Measurements from ENCODE around the gene ARPP21. TPM values are rescaled to one million over a fixed set of nuclear protein-coding genes. Genes with fewer than 3 reads are reported as not detected.
"Not testable (repeated sequence)": the region's sequence is repeated elsewhere in the genome, so short reads cannot be mapped to it uniquely, and the experiment has no call there.

Gene ARPP21
- total RNA-seq, 1 donor from 2014 or later, result 54.3 TPM

DNA sequence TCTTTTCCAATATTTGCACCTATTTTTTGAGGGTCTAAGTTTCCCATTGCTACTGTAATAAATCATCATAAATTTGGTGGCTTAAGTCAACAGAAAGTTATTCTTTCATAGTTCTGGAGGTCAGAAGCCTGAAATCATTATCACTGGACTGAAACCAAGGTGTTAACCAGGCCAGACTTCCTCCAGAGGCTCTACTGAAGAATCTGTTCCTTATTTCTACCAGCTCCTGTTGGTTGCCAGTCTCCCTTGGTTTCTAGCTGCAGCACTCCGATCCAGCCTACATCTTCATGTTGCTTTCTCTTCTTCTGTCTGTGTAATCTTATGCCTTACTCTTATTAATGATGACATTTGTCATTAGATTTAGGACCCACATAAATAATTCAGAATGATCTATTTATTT, 22.0 kb upstream of the ARPP21 start:
- H3K9ac ChIP-seq (ENCODE audit: low read depth in 1 of 3, low read length in 3 of 3), result no peak overlapping the region
- H3K27ac ChIP-seq (ENCODE audit: low read depth, low read length), result no peak overlapping the region
- no peaks in the 10 kb centered on the region for H3K4me1 ChIP-seq (ENCODE audit: control insufficient read depth in 3 of 3, insufficient read depth in 3 of 3, low read length in 3 of 3)

DNA sequence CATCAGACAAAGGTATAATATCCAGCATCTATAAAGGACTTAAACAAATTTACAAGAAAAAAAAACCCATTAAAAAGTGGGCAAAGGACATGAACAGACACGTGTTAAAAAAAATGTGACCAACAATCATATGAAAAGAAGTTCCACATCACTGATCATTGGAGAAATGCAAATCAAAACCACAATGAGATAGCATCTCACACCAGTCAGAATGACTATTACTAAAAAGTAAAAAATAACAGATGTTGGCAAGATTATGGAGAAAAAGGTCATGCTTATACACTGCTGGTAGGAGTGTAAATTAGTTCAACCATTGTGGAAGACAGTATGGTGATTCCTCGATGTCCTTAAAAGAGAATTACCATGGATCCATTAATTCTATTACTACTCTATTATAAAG, 19.1 kb upstream of the ARPP21 start:
- H3K27ac ChIP-seq (ENCODE audit: low read depth, low read length); H3K4me1 ChIP-seq (ENCODE audit: control insufficient read depth in 3 of 3, insufficient read depth in 3 of 3, low read length in 3 of 3); H3K27me3 ChIP-seq (ENCODE audit: control insufficient read depth in 3 of 3, insufficient read depth in 3 of 3, low read length in 3 of 3); H3K9ac ChIP-seq (ENCODE audit: low read depth in 1 of 3, low read length in 3 of 3); H3K4me3 ChIP-seq (ENCODE audit: low read length in 3 of 3); H3K9me3 ChIP-seq (ENCODE audit: control insufficient read depth in 3 of 3, low read length in 3 of 3); H3K36me3 ChIP-seq (ENCODE audit: control insufficient read depth in 3 of 3, insufficient read depth in 3 of 3, low read length in 3 of 3): not testable (repeated sequence)

More for the DNA sequence above, 22.0 kb upstream of the ARPP21 start:
- Histone ChIP-seq H3K36me3 (ENCODE audit: control insufficient read depth in 3 of 3, insufficient read depth in 3 of 3, low read length in 3 of 3) (no peaks in the 10 kb centered on the region), H3K4me3 (ENCODE audit: low read length in 3 of 3) (no peak overlapping the region), H3K27me3 (ENCODE audit: control insufficient read depth in 3 of 3, insufficient read depth in 3 of 3, low read length in 3 of 3) (no peaks in the 10 kb centered on the region), H3K9me3 (ENCODE audit: control insufficient read depth in 3 of 3, low read length in 3 of 3) (no peaks in the 10 kb centered on the region)

- no peaks in the 10 kb centered on the region for H3K4me1 ChIP-seq (ENCODE audit: control insufficient read depth in 3 of 3, insufficient read depth in 3 of 3, low read length in 3 of 3)
- H3K27me3 ChIP-seq (ENCODE audit: control insufficient read depth in 3 of 3, insufficient read depth in 3 of 3, low read length in 3 of 3), result no peaks in the 10 kb centered on the region
- no peaks in the 10 kb centered on the region for H3K9me3 ChIP-seq (ENCODE audit: control insufficient read depth in 3 of 3, low read length in 3 of 3)
- no peak overlapping the region for H3K4me3 ChIP-seq (ENCODE audit: low read length in 3 of 3)
- H3K9ac ChIP-seq (ENCODE audit: low read depth in 1 of 3, low read length in 3 of 3), result no peak overlapping the region
- H3K27ac ChIP-seq (ENCODE audit: low read depth, low read length), result no peak overlapping the region
- no peaks in the 10 kb centered on the region for H3K36me3 ChIP-seq (ENCODE audit: control insufficient read depth in 3 of 3, insufficient read depth in 3 of 3, low read length in 3 of 3)
Observed at GRCh38 chr3:35624698-35625097, 14.6 kb upstream of the ARPP21 start.

DNA sequence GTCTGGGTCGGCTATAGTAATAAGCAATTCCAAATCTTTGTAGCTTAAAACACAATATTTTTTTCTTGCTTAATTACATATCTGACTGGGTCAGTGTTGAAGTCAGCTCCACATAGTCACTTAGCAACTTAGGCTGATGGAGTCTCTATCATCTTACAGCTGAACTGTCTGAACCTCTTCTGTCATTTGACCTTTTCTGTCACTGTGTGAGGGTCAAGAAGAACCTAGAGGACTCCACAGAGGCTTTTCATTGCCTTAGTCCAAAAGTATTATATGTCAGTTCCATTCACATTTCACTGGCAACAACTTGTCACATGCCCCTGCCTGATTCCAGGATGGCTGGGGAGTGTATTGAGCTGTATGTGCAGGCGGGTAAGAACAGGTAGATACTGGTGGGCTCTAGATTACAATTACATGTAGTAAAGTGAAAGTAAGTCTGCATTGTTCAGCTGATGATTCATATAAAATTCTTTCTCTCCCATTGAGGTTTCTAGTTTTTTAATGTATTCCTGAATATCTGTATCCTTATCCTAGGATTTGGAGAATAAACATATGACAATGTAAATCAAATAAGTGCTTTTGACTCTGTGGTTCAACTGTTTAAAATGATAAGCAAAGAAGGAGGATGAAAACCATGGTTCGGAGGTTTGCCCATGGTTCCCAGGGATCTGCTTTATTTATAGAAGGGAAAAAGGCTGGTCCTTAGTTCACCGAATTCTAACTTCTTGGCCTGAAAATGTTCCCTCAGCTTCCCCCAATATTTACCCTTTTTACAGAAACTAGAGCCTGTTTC, 5.8 kb upstream of the ARPP21 start:
- Histone ChIP-seq H3K9me3 (ENCODE audit: control insufficient read depth in 3 of 3, low read length in 3 of 3) (no peaks in the 10 kb centered on the region), H3K9ac (ENCODE audit: low read depth in 1 of 3, low read length in 3 of 3) (no peak overlapping the region), H3K27ac (ENCODE audit: low read depth, low read length) (no peak overlapping the region), H3K4me3 (ENCODE audit: low read length in 3 of 3) (no peak overlapping the region), H3K27me3 (ENCODE audit: control insufficient read depth in 3 of 3, insufficient read depth in 3 of 3, low read length in 3 of 3) (no peaks in the 10 kb centered on the region), H3K36me3 (ENCODE audit: control insufficient read depth in 3 of 3, insufficient read depth in 3 of 3, low read length in 3 of 3) (no peaks in the 10 kb centered on the region), H3K4me1 (ENCODE audit: control insufficient read depth in 3 of 3, insufficient read depth in 3 of 3, low read length in 3 of 3) (peaks cover 0 to 7% (median 4%) of the 10 kb centered on the region in 3 donors)

DNA sequence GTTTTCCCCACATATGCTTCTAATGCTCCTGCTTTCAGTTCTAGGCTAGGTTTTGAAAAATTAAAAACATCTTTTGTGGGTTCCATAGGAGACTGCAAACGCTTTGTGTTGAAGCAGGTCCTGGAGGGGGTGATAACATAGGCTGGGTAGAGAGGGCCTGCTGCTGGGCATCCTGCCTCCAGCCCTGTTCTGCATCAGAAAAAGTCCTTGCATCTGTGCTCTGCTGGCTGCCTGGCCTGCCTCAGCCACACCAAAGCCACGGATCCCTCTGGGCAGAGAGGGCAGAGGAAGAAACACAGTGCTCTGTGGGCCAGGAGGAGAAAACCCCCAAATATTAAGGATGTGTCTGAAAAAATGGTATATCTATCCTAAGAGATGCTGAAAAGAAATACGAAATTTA, 3.9 kb upstream of the ARPP21 start:
- H3K9ac ChIP-seq (ENCODE audit: low read depth in 1 of 3, low read length in 3 of 3), result no peak overlapping the region
- no peak overlapping the region for H3K4me3 ChIP-seq (ENCODE audit: low read length in 3 of 3)
- no peaks in the 10 kb centered on the region for H3K36me3 ChIP-seq (ENCODE audit: control insufficient read depth in 3 of 3, insufficient read depth in 3 of 3, low read length in 3 of 3)
- H3K27ac ChIP-seq (ENCODE audit: low read depth, low read length), result no peak overlapping the region
- H3K4me1 ChIP-seq (ENCODE audit: control insufficient read depth in 3 of 3, insufficient read depth in 3 of 3, low read length in 3 of 3), result peaks cover 0 to 12% (median 6%) of the 10 kb centered on the region in 3 donors
- no peaks in the 10 kb centered on the region for H3K9me3 ChIP-seq (ENCODE audit: control insufficient read depth in 3 of 3, low read length in 3 of 3)
- peaks cover 0 to 6% (median 2%) of the 10 kb centered on the region in 3 donors for H3K27me3 ChIP-seq (ENCODE audit: control insufficient read depth in 3 of 3, insufficient read depth in 3 of 3, low read length in 3 of 3)

- no peak overlapping the region for H3K9ac ChIP-seq (ENCODE audit: low read depth in 1 of 3, low read length in 3 of 3)
- peaks cover 0 to 6% (median 2%) of the 10 kb centered on the region in 3 donors for H3K27me3 ChIP-seq (ENCODE audit: control insufficient read depth in 3 of 3, insufficient read depth in 3 of 3, low read length in 3 of 3)
- H3K4me3 ChIP-seq (ENCODE audit: low read length in 3 of 3), result no peak overlapping the region
- H3K27ac ChIP-seq (ENCODE audit: low read depth, low read length), result no peak overlapping the region
- H3K4me1 ChIP-seq (ENCODE audit: control insufficient read depth in 3 of 3, insufficient read depth in 3 of 3, low read length in 3 of 3), result peaks cover 0 to 12% (median 6%) of the 10 kb centered on the region in 3 donors
- H3K9me3 ChIP-seq (ENCODE audit: control insufficient read depth in 3 of 3, low read length in 3 of 3), result no peaks in the 10 kb centered on the region
- no peaks in the 10 kb centered on the region for H3K36me3 ChIP-seq (ENCODE audit: control insufficient read depth in 3 of 3, insufficient read depth in 3 of 3, low read length in 3 of 3)
Observed at GRCh38 chr3:35635926-35636683, 3.2 kb upstream of the ARPP21 start.

DNA sequence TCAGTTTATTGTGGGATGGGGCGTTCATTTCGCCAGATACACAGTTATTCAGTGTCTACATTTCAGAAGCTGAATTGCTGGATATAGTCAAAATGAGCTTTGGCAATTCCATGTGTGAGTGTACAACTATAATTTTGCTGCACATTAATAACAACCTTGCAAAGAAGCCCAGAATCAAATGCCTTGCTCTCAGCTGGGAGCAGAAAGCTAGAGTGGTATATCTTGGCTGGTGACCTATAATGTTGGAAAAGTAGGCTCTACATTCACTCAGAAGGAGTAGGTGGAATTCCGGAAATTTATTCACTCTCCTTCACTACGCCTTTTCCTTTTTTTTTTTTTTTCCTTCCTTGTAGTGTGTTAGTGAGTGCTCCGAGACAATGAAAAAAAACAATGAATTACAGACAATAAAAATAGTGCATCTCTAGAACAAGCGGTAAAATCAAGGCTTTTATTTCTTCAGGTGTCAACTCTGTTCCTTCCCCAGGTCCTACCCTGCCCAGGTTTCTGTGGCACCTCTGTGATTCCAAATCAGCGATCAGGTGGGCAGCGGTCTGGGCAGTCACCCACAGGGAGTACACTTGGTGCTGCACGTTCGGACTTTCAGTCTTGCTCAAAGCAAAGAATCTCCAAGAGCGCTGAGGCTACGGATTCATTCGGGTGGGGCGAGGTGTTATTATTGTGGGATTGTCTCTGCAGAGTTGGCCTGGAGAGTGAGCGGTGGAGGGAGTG, 910 bp upstream of the ARPP21 start:
- H3K9me3 ChIP-seq (ENCODE audit: control insufficient read depth in 3 of 3, low read length in 3 of 3), result no peaks in the 10 kb centered on the region
- H3K9ac ChIP-seq (ENCODE audit: low read depth in 1 of 3, low read length in 3 of 3), result peak overlapping the region; percentile 26 to 95 (median 87)
- peaks cover 0 to 6% (median 2%) of the 10 kb centered on the region in 3 donors for H3K27me3 ChIP-seq (ENCODE audit: control insufficient read depth in 3 of 3, insufficient read depth in 3 of 3, low read length in 3 of 3)
- H3K4me1 ChIP-seq (ENCODE audit: control insufficient read depth in 3 of 3, insufficient read depth in 3 of 3, low read length in 3 of 3), result peaks cover 0 to 7% (median 6%) of the 10 kb centered on the region in 3 donors
- H3K27ac ChIP-seq (ENCODE audit: low read depth, low read length), result peak overlapping the region; percentile 91
- peak overlapping the region; percentile 49 to 94 (median 87) for H3K4me3 ChIP-seq (ENCODE audit: low read length in 3 of 3)
- no peaks in the 10 kb centered on the region for H3K36me3 ChIP-seq (ENCODE audit: control insufficient read depth in 3 of 3, insufficient read depth in 3 of 3, low read length in 3 of 3)

DNA sequence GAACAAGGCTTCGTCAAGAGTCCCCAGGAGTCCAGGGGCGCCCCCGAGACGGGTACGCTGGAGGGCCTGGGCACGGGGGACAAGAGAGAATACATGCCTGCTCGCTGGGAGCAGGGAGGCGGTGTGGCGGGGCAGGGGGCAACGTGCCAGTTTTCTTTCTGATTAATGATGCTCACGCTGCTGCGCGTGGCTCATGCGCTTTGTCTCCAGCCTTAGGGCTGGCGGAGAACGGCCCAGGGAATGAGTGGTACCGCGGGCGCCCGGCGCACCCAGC, 408 bp upstream of the ARPP21 start:
- peaks cover 0 to 6% (median 2%) of the 10 kb centered on the region in 3 donors for H3K27me3 ChIP-seq (ENCODE audit: control insufficient read depth in 3 of 3, insufficient read depth in 3 of 3, low read length in 3 of 3)
- peak overlapping the region; percentile 49 to 94 (median 87) for H3K4me3 ChIP-seq (ENCODE audit: low read length in 3 of 3)
- H3K4me1 ChIP-seq (ENCODE audit: control insufficient read depth in 3 of 3, insufficient read depth in 3 of 3, low read length in 3 of 3), result peaks cover 0 to 6% (median 3%) of the 10 kb centered on the region in 3 donors
- H3K36me3 ChIP-seq (ENCODE audit: control insufficient read depth in 3 of 3, insufficient read depth in 3 of 3, low read length in 3 of 3), result no peaks in the 10 kb centered on the region
- peak overlapping the region; percentile 91 for H3K27ac ChIP-seq (ENCODE audit: low read depth, low read length)
- H3K9me3 ChIP-seq (ENCODE audit: control insufficient read depth in 3 of 3, low read length in 3 of 3), result no peaks in the 10 kb centered on the region
- H3K9ac ChIP-seq (ENCODE audit: low read depth in 1 of 3, low read length in 3 of 3), result peak overlapping the region; percentile 26 to 95 (median 87)

DNA sequence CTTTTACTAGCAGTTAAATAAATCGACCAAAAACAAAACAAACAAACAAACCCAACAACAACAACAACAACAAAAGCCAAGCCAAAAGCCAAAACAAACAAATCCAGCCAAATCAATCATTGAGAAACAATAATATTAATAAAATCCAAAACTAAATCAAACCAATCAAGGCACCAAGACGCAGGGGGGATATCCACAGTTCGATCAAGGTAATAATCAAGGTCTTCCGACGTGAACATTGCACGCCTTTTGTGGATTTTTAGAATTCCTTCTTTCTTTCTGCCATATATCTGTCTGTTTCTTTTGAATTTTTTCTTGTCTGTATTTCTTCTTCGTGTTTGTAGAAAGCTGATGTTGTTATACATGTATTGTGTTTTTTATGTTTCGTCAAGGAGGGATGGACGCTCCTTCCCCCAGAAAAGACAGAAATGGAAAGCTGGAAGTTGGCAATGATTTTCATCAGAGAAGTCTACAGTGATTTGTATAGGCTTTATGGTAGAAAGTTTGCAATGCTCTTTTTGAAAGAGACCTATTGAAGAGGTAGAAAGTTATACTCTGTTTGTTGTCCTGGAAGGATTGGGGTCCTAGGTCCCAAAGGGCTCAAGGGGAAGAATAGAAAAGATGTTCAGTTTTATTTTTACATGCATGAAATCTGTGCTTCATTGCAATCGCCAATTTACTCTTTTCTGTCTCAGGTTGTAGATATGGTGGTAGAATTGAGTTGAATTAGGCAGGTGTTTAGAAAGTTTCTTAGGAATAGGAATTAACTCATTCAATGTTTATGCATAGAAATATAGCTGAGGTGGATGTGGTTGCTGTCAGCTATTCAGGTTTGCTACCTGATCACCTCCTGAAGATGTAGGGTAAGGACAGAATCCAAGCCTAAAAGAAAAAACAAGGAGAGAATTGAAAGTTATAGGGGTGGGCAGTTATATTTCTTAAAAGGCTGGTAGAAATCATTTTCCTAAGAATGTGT, 1.2 kb downstream of the ARPP21 start:
- Histone ChIP-seq H3K4me1 (ENCODE audit: control insufficient read depth in 3 of 3, insufficient read depth in 3 of 3, low read length in 3 of 3) (peaks cover 0 to 6% (median 3%) of the 10 kb centered on the region in 3 donors), H3K4me3 (ENCODE audit: low read length in 3 of 3) (peak overlapping the region; percentile 87 to 94 (median 92)), H3K36me3 (ENCODE audit: control insufficient read depth in 3 of 3, insufficient read depth in 3 of 3, low read length in 3 of 3) (no peaks in the 10 kb centered on the region), H3K27ac (ENCODE audit: low read depth, low read length) (peak overlapping the region; percentile 91), H3K9me3 (ENCODE audit: control insufficient read depth in 3 of 3, low read length in 3 of 3) (no peaks in the 10 kb centered on the region), H3K27me3 (ENCODE audit: control insufficient read depth in 3 of 3, insufficient read depth in 3 of 3, low read length in 3 of 3) (peaks cover 0 to 6% (median 2%) of the 10 kb centered on the region in 3 donors), H3K9ac (ENCODE audit: low read depth in 1 of 3, low read length in 3 of 3) (peak overlapping the region; percentile 87 to 96 (median 95))
